HG02938 (cell line): ENCODE measurements around the gene PRDX5.
A peak's percentile ranks its signal among the peaks of the same experiment; 100 is the strongest.
"Not testable (repeated sequence)": the region's sequence is repeated elsewhere in the genome, so short reads cannot be mapped to it uniquely, and the experiment has no call there.

Experiments
- ATAC-seq: cut with Tn5 transposase; IDR thresholded peaks from one replicate; pipeline ENCODE4 v1.9.1; 2021; ENCODE audit warnings: mild to moderate bottlenecking, moderate library complexity; ENCODE audit not compliant: unreplicated experiment

PRDX5 gene

GRCh38 chr11:64323373-64323772, 5.5 kb downstream of the PRDX5 start:
- ATAC-seq, result no peak

- ATAC-seq, result not testable (repeated sequence)
Measured at GRCh38 chr11:64323984-64324383, 6.1 kb downstream of the PRDX5 start.

- no peak for ATAC-seq
Measured at GRCh38 chr11:64324692-64325469, 7.0 kb downstream of the PRDX5 start.

GRCh38 chr11:64327375-64327774, 9.5 kb downstream of the PRDX5 start:
- no peak for ATAC-seq

- ATAC-seq, result no peak
Measured at GRCh38 chr11:64327993-64328392, 10.1 kb downstream of the PRDX5 start.

- no peak for ATAC-seq
Measured at GRCh38 chr11:64330888-64331287, 13.0 kb downstream of the PRDX5 start.

- ATAC-seq, result no peak
Measured at GRCh38 chr11:64331569-64332371, 13.8 kb downstream of the PRDX5 start.

- ATAC-seq, result no peak
Measured at GRCh38 chr11:64333556-64333955, 15.6 kb downstream of the PRDX5 start.

- ATAC-seq, result peak; percentile 77
Measured at GRCh38 chr11:64334764-64335735, 17.1 kb downstream of the PRDX5 start.

GRCh38 chr11:64337538-64338249, 19.8 kb downstream of the PRDX5 start:
- no peak for ATAC-seq

GRCh38 chr11:64338716-64339115, 20.8 kb downstream of the PRDX5 start:
- no peak for ATAC-seq

- no peak for ATAC-seq
Measured at GRCh38 chr11:64339286-64339685, 21.4 kb downstream of the PRDX5 start.

GRCh38 chr11:64339754-64340408, 22.0 kb downstream of the PRDX5 start, which contains the start of gene CCDC88B:
TSS of gene CCDC88B (plus strand) at chr11:64340204. CDS start at chr11:64340267, 63 bp downstream.
- peak; percentile 35 for ATAC-seq

- no peak for ATAC-seq
Measured at GRCh38 chr11:64340671-64341335, 22.9 kb downstream of the PRDX5 start.

- no peak for ATAC-seq
Measured at GRCh38 chr11:64341429-64341828, 23.5 kb downstream of the PRDX5 start.

- ATAC-seq, result peak; percentile 37
Measured at GRCh38 chr11:64341851-64342791, 24.2 kb downstream of the PRDX5 start.

- no peak for ATAC-seq
Measured at GRCh38 chr11:64342869-64343745, 25.2 kb downstream of the PRDX5 start.
